Measurements from ENCODE around the gene GPATCH4. TPM values are rescaled to one million over a fixed set of nuclear protein-coding genes. Genes with fewer than 3 reads are reported as not detected.

Gene GPATCH4
- total and polyA plus RNA-seq, 2 donors (not counting 1 experiment from before 2014, with no cell fraction given) = 11.3 to 38.3 TPM

DNA sequence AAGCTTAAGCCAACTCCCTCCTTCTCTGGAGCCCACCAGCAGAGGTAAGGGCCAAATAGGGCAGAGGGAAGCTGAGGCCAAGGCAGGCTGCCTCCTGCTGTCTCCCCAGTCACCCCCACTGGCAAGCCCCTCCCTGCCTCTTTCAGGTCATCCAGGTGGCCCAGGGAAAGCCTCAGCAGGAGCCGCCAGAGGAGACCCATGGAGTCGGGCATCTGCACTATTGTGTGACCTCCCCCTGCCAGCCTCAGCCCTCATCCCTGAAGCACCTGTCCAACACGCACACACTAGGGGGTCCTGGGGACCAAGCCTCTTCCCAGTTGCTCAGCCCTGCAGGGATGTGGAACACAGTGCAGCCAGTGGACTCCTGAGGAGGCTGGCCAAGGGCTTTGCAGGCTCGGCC is 15.0 kb downstream of the GPATCH4 start:
- no peaks in the 10 kb centered on the region for H3K27me3 ChIP-seq (replicated peaks in 1 of 4; ENCODE audit: control extremely low read depth in 1 of 4, control insufficient read depth in 3 of 4, insufficient read depth in 4 of 4, low read length in 3 of 4)
- no peak overlapping the region for H3K9ac ChIP-seq (ENCODE audit: low read length)
- Mint-ChIP-seq H3K4me3 (no peak overlapping the region), H3K27ac (no peak overlapping the region), H3K27me3 (no peaks in the 10 kb centered on the region), H3K4me1 (peaks cover 36% of the 10 kb centered on the region), H3K9me3 (ENCODE audit: insufficient read depth) (no peaks in the 10 kb centered on the region)
- H3K9me3 ChIP-seq (ENCODE audit: control extremely low read depth in 1 of 3, control insufficient read depth in 2 of 3, insufficient read depth in 1 of 3, low read length in 2 of 3) = no peaks in the 10 kb centered on the region
- H3K4me3 ChIP-seq (ENCODE audit: control extremely low read depth in 1 of 5, extremely low read depth in 1 of 5, insufficient read depth in 1 of 5, low read depth in 2 of 5, low read length in 4 of 5) = no peak overlapping the region
- H3K4me2 ChIP-seq (replicated peaks; ENCODE audit: low read depth, low read length, poor library complexity, severe bottlenecking) = no peak overlapping the region
- peaks cover 43% of the 10 kb centered on the region for H3K79me2 ChIP-seq (ENCODE audit: control insufficient read depth, insufficient read depth, low read length)
- ChIA-PET CTCF (interaction anchor here (0.7 to 2.6 kb wide), 12 partner anchors 13 to 106 kb away, joined by 3 to 20 read pairs (median 4); partner anchors contain the start of genes GPATCH4 and MEF2D), POLR2A (no interaction called here)
- intact Hi-C loops (cut with micrococcal nuclease) = no loop called here
- 72% methylated on average over 4 of the region's 4 CpGs for WGBS (ENCODE audit: insufficient coverage)
- ATAC-seq (ENCODE audit: low read depth) (no peak), DNase-seq (no peak)
- H4K20me1 ChIP-seq (ENCODE audit: control insufficient read depth, insufficient read depth, low read length, poor library complexity, severe bottlenecking) = no peaks in the 10 kb centered on the region
- no peak overlapping the region for H3K27ac ChIP-seq (ENCODE audit: low read length in 2 of 2)
- TF ChIP-seq EZH2 (IDR thresholded peaks at IDR 0.05; ENCODE audit: borderline replicate concordance, insufficient read depth, low read depth, low read length, poor library complexity, severe bottlenecking) = no peak
- TF ChIP-seq, protein P1, sequence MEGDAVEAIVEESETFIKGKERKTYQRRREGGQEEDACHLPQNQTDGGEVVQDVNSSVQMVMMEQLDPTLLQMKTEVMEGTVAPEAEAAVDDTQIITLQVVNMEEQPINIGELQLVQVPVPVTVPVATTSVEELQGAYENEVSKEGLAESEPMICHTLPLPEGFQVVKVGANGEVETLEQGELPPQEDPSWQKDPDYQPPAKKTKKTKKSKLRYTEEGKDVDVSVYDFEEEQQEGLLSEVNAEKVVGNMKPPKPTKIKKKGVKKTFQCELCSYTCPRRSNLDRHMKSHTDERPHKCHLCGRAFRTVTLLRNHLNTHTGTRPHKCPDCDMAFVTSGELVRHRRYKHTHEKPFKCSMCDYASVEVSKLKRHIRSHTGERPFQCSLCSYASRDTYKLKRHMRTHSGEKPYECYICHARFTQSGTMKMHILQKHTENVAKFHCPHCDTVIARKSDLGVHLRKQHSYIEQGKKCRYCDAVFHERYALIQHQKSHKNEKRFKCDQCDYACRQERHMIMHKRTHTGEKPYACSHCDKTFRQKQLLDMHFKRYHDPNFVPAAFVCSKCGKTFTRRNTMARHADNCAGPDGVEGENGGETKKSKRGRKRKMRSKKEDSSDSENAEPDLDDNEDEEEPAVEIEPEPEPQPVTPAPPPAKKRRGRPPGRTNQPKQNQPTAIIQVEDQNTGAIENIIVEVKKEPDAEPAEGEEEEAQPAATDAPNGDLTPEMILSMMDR (IDR thresholded peaks at IDR 0.05) = no peak
- H3K36me3 ChIP-seq (replicated peaks in 1 of 2; ENCODE audit: control extremely low read depth in 1 of 2, control insufficient read depth in 1 of 2, extremely low read depth in 1 of 2, insufficient read depth in 2 of 2, low read length in 1 of 2) = peaks cover 0 to 11% of the 10 kb centered on the region in 2 experiments
- H3K4me1 ChIP-seq (ENCODE audit: control insufficient read depth in 2 of 2, insufficient read depth in 2 of 2, low read length in 2 of 2) = peaks cover 32 to 41% of the 10 kb centered on the region in 2 donors
- H2AFZ ChIP-seq (ENCODE audit: insufficient read depth, low read depth, low read length, poor library complexity, severe bottlenecking) = no peak overlapping the region

DNA sequence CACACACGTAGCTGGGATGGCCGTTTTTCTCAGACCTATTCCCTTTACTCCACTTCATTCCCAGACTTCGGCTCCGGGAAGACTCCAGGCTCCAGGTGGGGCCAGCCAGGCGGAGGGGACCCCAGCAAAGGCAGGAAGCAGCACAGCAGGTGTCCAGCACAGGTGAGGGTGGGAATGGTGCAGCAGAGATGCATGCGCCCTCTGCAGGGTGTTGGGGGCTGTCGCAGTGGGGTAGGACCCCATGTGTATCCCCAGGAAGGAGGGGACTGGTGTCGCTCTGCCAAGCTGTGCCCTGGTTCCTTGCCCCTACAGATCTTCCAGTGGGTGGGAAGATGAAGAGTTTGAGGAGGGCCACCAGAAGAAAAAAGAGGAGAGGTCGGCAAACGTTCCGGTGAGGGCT is 16.5 kb downstream of the GPATCH4 start:
- no peaks in the 10 kb centered on the region for H3K9me3 ChIP-seq (ENCODE audit: control extremely low read depth in 1 of 3, control insufficient read depth in 2 of 3, insufficient read depth in 1 of 3, low read length in 2 of 3)
- no peak overlapping the region for H3K4me3 ChIP-seq (ENCODE audit: control extremely low read depth in 1 of 5, extremely low read depth in 1 of 5, insufficient read depth in 1 of 5, low read depth in 2 of 5, low read length in 4 of 5)
- H4K20me1 ChIP-seq (ENCODE audit: control insufficient read depth, insufficient read depth, low read length, poor library complexity, severe bottlenecking) = no peaks in the 10 kb centered on the region
- H3K27me3 ChIP-seq (replicated peaks in 1 of 4; ENCODE audit: control extremely low read depth in 1 of 4, control insufficient read depth in 3 of 4, insufficient read depth in 4 of 4, low read length in 3 of 4) = no peaks in the 10 kb centered on the region
- peaks cover 0 to 11% of the 10 kb centered on the region in 2 experiments for H3K36me3 ChIP-seq (replicated peaks in 1 of 2; ENCODE audit: control extremely low read depth in 1 of 2, control insufficient read depth in 1 of 2, extremely low read depth in 1 of 2, insufficient read depth in 2 of 2, low read length in 1 of 2)
- ATAC-seq (ENCODE audit: low read depth) (no peak), DNase-seq (no peak)
- Mint-ChIP-seq H3K4me3 (no peak overlapping the region), H3K27ac (no peak overlapping the region), H3K4me1 (peaks cover 32% of the 10 kb centered on the region), H3K27me3 (no peaks in the 10 kb centered on the region), H3K9me3 (ENCODE audit: insufficient read depth) (no peaks in the 10 kb centered on the region)
- no peak overlapping the region for H3K9ac ChIP-seq (ENCODE audit: low read length)
- no peak overlapping the region for H2AFZ ChIP-seq (ENCODE audit: insufficient read depth, low read depth, low read length, poor library complexity, severe bottlenecking)
- H3K27ac ChIP-seq (ENCODE audit: low read length in 2 of 2) = no peak overlapping the region
- TF ChIP-seq EZH2 (IDR thresholded peaks at IDR 0.05; ENCODE audit: borderline replicate concordance, insufficient read depth, low read depth, low read length, poor library complexity, severe bottlenecking) = no peak
- TF ChIP-seq, protein P1 (IDR thresholded peaks at IDR 0.05) = no peak
- peaks cover 40% of the 10 kb centered on the region for H3K79me2 ChIP-seq (ENCODE audit: control insufficient read depth, insufficient read depth, low read length)
- intact Hi-C loops (cut with micrococcal nuclease) = loop anchor here (1.0 to 5.0 kb wide), 3 partner anchors 23 to 293 kb away; no protein-coding TSS in a partner anchor
- 78% methylated on average over 7 of the region's 11 CpGs for WGBS (ENCODE audit: insufficient coverage)
- no peak overlapping the region for H3K4me2 ChIP-seq (replicated peaks; ENCODE audit: low read depth, low read length, poor library complexity, severe bottlenecking)
- H3K4me1 ChIP-seq (ENCODE audit: control insufficient read depth in 2 of 2, insufficient read depth in 2 of 2, low read length in 2 of 2) = peaks cover 26 to 36% of the 10 kb centered on the region in 2 donors
- ChIA-PET POLR2A (no interaction called here), CTCF (interaction anchor here (1.2 to 6.9 kb wide), 8 partner anchors 15 to 93 kb away, joined by 3 to 52 read pairs (median 4); partner anchors contain the start of gene MEF2D)
